K562 (cell line): ENCODE measurements around the gene UBTD1. TPM values are rescaled to one million over a fixed set of nuclear protein-coding genes. Genes with fewer than 3 reads are reported as not detected.

ENCODE experiments used
- ATAC-seq: fragments of 200-7000 bp; cut with Tn5 transposase; 3 replicates; pipeline ENCODE4 v1.9.1; 2020; ENCODE audit warnings: moderate library complexity
- BruUV-seq: library from RNA; stranded (reverse); fragments of 400-500 nt; replicated peaks from 2 replicates; lab custom pipeline; 2021; lab: Mats Ljungman, UMichigan
- CTCF ChIA-PET: fragments of 300-600 bp; formaldehyde crosslinking; extraction: SDS; loops from one replicate; lab custom pipeline; 2021; ENCODE audit warnings: low intra/inter-chr PET ratio; lab: Yijun Ruan, JAX
- POLR2A ChIA-PET: fragments of 300-600, 350-650 bp; sonication (Branson Sonifier 250); formaldehyde crosslinking; extraction: SDS; loops from one replicate; lab custom pipeline; 2021; ENCODE audit warnings: antibody characterized with exemption, inconsistent platforms; lab: Yijun Ruan, JAX
- DNase-seq, 4 experiments: peaks; one replicate each; pipeline versions ENCODE4 v3.0.0 to v3.0.0-alpha.2; 2011 to 2018; ENCODE audit warnings: low spot score in 3 of 4, mixed read lengths in 3 of 4; ENCODE audit errors: extremely low read depth in 1 of 4
- FAIRE-seq: peaks from 2 replicates; lab custom pipeline; 2011; peaks lifted over from hg19 to GRCh38; lab: Jason Lieb, UNC
- H2AFZ ChIP-seq: 2 replicates; pipeline ENCODE4 v1.6.0; 2011; ENCODE audit warnings: low read depth, low read length, control low read depth, inconsistent platforms
- H3K27ac ChIP-seq: fragments of 200-600 bp; 3 replicates; pipeline ENCODE4 v1.8.0; 2011; ENCODE audit warnings: low read depth, mild to moderate bottlenecking, control low read depth, inconsistent platforms, low read length, moderate library complexity, mixed read lengths; ENCODE audit errors: extremely low read depth
- H3K27me3 ChIP-seq, 2 experiments: fragments of 300-600 bp in 1 of 2; 2 replicates in 1 of 2; 3 replicates in 1 of 2; pipeline versions ENCODE4 v1.6.0 to v1.8.0; 2011; ENCODE audit warnings: inconsistent platforms in 2 of 2, low read length in 2 of 2, mild to moderate bottlenecking in 1 of 2, mixed read lengths in 1 of 2, moderate library complexity in 1 of 2; ENCODE audit not compliant: control insufficient read depth in 2 of 2, insufficient read depth in 2 of 2
- H3K36me3 ChIP-seq: fragments of 300-600 bp; 3 replicates; pipeline ENCODE4 v1.8.0; 2011; ENCODE audit warnings: mild to moderate bottlenecking, low read length, inconsistent platforms; ENCODE audit not compliant: control insufficient read depth, insufficient read depth
- H3K4me1 ChIP-seq, 2 experiments: fragments of 200-600 bp in 1 of 2; replicated peaks in 1 of 2; 2 replicates in 1 of 2; 3 replicates in 1 of 2; pipeline versions ENCODE4 v1.5.1 to v1.8.0; 2011; ENCODE audit warnings: inconsistent platforms in 2 of 2, low read length in 2 of 2, mild to moderate bottlenecking in 1 of 2, mixed read lengths in 1 of 2, moderate library complexity in 1 of 2; ENCODE audit not compliant: control insufficient read depth in 2 of 2, insufficient read depth in 2 of 2
- H3K4me2 ChIP-seq: 2 replicates; pipeline ENCODE4 v1.6.1; 2011; ENCODE audit warnings: low read length, control low read depth, inconsistent platforms, mixed read lengths; ENCODE audit not compliant: insufficient read depth
- H3K4me3 ChIP-seq: fragments of 200-600 bp; sonication (generic), shearing (Covaris generic); 2 replicates; pipeline ENCODE4 v1.5.1; 2016; ENCODE audit warnings: control low read depth, inconsistent platforms
- H3K79me2 ChIP-seq: fragments of 200-600 bp; 3 replicates; pipeline ENCODE4 v1.8.0; 2011; ENCODE audit warnings: low read length, inconsistent platforms; ENCODE audit not compliant: control insufficient read depth, insufficient read depth
- H3K9ac ChIP-seq, 2 experiments: 2 replicates each; pipeline versions ENCODE4 v1.6.0 to v1.6.1; 2011; ENCODE audit warnings: low read depth in 2 of 2, low read length in 2 of 2, control low read depth in 1 of 2, inconsistent platforms in 1 of 2, mild to moderate bottlenecking in 1 of 2, mixed read lengths in 1 of 2; ENCODE audit not compliant: insufficient read depth in 1 of 2
- H3K9me1 ChIP-seq: one replicate; pipeline ENCODE4 v1.6.0; 2011; ENCODE audit warnings: inconsistent platforms, mild to moderate bottlenecking, low read length, moderate library complexity; ENCODE audit not compliant: control insufficient read depth, insufficient read depth
- H3K9me3 ChIP-seq: replicated peaks from 2 replicates; pipeline ENCODE4 v1.5.1; 2011; ENCODE audit warnings: low read depth, low read length, inconsistent platforms; ENCODE audit not compliant: control insufficient read depth, insufficient read depth
- H4K20me1 ChIP-seq: replicated peaks from 2 replicates; pipeline ENCODE4 v1.6.1; 2011; ENCODE audit warnings: low read length, inconsistent platforms, mixed read lengths; ENCODE audit not compliant: control insufficient read depth, insufficient read depth
- MCM2 ChIP-seq: fragments of 450-650 bp; IDR thresholded peaks from 2 replicates; pipeline ENCODE4 v1.6.1; 2017; ENCODE audit warnings: low read depth, mild to moderate bottlenecking
- SMAD4 ChIP-seq: fragments of 250-450 bp; sonication (Bioruptor Pico); conservative IDR thresholded peaks from 2 replicates; pipeline ENCODE4 v1.8.0; 2021; ENCODE audit warnings: inconsistent platforms, mild to moderate bottlenecking, moderate library complexity
- WGBS: fragments of 100-300 bp; shearing (Covaris generic); methylation state at CpG from one replicate; pipeline ENCODE4 v1.1.6; 2016; ENCODE audit warnings: low coverage, mixed read lengths; ENCODE audit not compliant: insufficient coverage; ENCODE audit errors: missing lambda C conversion rate; 5-methylcytosine and 5-hydroxymethylcytosine counted together
- in situ Hi-C: fragments of 300-500 bp; cut with MboI; formaldehyde crosslinking; loops from 4 replicates; pipeline ENCODE4 v1.15.0; 2018; ENCODE audit warnings: inconsistent platforms, mixed read lengths
- intact Hi-C: fragments of 100-400 bp; cut with micrococcal nuclease; formaldehyde crosslinking; loops from 2 replicates; pipeline ENCODE4 v1.14.2; 2022
- polyA plus RNA-seq, 8 experiments: library from polyadenylated mRNA; depleted of rRNA in 4 of 8; stranded (reverse) in 5 of 8; unstranded in 3 of 8; fragments of >200 nt; fragmentation: Nextera tagmentation in 2 of 8; fragmentation: Illumina TruSeq in 1 of 8; extraction: Ambion mirVana in 2 of 8; extraction: Trizol in 1 of 8; gene quantifications; 2 replicates each; pipeline versions ENCODE4 v1.2.1 to v1.2.3, GENCODE V29; 2011 to 2014; ENCODE audit warnings: inconsistent platforms in 1 of 8, missing spikeins in 1 of 8
- total RNA-seq, 7 experiments: library from RNA; depleted of rRNA in 6 of 7; stranded (reverse); fragments of >200 nt in 6 of 7; fragmentation: Illumina TruSeq in 2 of 7; extraction: Trizol in 2 of 7; gene quantifications; 2 replicates each; pipeline versions ENCODE4 v1.2.1 to v1.2.3, GENCODE V29; 2011 to 2021; ENCODE audit warnings: low replicate concordance in 1 of 7
- TF ChIP-seq, protein P1 (sequence below): sonication (generic); formaldehyde crosslinking; IDR thresholded peaks from 2 replicates; pipeline ENCODE4 v1.8.1; 2023; ENCODE audit warnings: mild to moderate bottlenecking, missing genetic modification reagents, moderate library complexity
- TF ChIP-seq, protein P2 (sequence below): fragments of 450-650 bp; IDR thresholded peaks from 2 replicates; pipeline ENCODE4 v1.6.1; 2018; ENCODE audit not compliant: partially characterized antibody

UBTD1 gene
- total and polyA plus RNA-seq, 9 of the 15 experiments (the other 6 are each of a cell fraction or from before 2014, with no cell fraction given) = 0.08 to 1.6 (median 0.81) TPM; not detected in 1

DNA sequence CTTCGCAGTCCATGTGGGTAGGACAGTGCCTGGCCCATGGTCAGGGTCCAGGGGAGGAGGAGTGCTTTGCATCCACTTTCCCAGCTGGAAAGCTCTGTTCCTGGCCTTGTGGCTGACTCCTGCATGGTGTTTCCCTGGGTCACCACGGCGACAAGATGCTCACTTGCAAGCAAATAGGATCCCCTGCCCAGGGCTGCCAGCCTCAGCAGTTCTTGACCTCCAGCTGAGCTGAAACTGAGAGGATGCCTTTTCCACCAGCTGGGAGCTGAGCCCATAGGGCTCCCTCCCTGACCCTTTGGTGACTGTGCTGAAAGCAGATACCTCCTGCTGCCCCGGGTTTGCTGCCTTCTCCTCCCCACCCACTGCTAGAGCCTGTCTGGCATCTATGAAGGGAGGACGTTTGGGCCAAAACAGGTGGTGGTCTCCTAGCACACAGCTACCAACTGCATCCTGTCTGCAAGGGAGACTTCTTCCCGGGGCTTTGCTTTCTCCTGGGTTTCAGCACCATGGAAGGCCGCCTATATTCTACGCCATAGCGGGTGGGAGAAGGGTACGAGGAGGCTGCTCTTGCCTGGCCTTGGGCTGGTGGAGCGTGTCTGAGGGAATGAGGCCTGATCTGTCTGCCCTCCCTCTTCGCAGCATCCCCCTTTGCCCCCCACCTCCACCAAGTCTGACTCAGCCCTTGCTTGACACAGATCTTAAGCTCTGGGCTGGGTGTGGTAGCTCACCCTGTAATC is 34.4 kb downstream of the UBTD1 start:
- H2AFZ ChIP-seq = no peak overlapping the region
- POLR2A ChIA-PET = interaction anchor here (0.7 to 2.1 kb wide), 2 partner anchors 11 to 33 kb away, joined by 3 to 7 read pairs; no protein-coding TSS in a partner anchor
- FAIRE-seq = no peak
- in situ Hi-C loops (no loop called here), intact Hi-C loops (no loop called here)
- no peaks in the 10 kb centered on the region for H3K27me3 ChIP-seq
- no peak for DNase-seq
- no peak overlapping the region for H3K27ac ChIP-seq
- 48% methylated on average over 11 of the region's 12 CpGs for WGBS
- H3K4me2 ChIP-seq = no peak overlapping the region
- H3K4me3 ChIP-seq = no peak overlapping the region
- no TSS peak for BruUV-seq
- H3K36me3 ChIP-seq = no peaks in the 10 kb centered on the region
- 0 out of 4 replicates have a peak overlapping the region, but pooled peaks of 1 of the 2 experiments have one; percentile 45 for H3K9ac ChIP-seq
- H4K20me1 ChIP-seq = no peaks in the 10 kb centered on the region
- H3K4me1 ChIP-seq = no peaks in the 10 kb centered on the region; a peak in 2 of 5 replicates
- no peaks in the 10 kb centered on the region for H3K9me3 ChIP-seq
- H3K79me2 ChIP-seq = no peaks in the 10 kb centered on the region
- no peak for ATAC-seq
- H3K9me1 ChIP-seq = no peaks in the 10 kb centered on the region
- CTCF ChIA-PET = interaction anchor here (0.6 kb wide), 1 partner anchor 477 kb away, joined by 7 read pairs; no protein-coding TSS in a partner anchor
- TF ChIP-seq SMAD4 (CRISPR knock-in tag) (no peak), MCM2 (no peak)
- TF ChIP-seq, protein P1, sequence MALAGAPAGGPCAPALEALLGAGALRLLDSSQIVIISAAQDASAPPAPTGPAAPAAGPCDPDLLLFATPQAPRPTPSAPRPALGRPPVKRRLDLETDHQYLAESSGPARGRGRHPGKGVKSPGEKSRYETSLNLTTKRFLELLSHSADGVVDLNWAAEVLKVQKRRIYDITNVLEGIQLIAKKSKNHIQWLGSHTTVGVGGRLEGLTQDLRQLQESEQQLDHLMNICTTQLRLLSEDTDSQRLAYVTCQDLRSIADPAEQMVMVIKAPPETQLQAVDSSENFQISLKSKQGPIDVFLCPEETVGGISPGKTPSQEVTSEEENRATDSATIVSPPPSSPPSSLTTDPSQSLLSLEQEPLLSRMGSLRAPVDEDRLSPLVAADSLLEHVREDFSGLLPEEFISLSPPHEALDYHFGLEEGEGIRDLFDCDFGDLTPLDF (CRISPR knock-in tag) = no peak
- TF ChIP-seq, protein P2, sequence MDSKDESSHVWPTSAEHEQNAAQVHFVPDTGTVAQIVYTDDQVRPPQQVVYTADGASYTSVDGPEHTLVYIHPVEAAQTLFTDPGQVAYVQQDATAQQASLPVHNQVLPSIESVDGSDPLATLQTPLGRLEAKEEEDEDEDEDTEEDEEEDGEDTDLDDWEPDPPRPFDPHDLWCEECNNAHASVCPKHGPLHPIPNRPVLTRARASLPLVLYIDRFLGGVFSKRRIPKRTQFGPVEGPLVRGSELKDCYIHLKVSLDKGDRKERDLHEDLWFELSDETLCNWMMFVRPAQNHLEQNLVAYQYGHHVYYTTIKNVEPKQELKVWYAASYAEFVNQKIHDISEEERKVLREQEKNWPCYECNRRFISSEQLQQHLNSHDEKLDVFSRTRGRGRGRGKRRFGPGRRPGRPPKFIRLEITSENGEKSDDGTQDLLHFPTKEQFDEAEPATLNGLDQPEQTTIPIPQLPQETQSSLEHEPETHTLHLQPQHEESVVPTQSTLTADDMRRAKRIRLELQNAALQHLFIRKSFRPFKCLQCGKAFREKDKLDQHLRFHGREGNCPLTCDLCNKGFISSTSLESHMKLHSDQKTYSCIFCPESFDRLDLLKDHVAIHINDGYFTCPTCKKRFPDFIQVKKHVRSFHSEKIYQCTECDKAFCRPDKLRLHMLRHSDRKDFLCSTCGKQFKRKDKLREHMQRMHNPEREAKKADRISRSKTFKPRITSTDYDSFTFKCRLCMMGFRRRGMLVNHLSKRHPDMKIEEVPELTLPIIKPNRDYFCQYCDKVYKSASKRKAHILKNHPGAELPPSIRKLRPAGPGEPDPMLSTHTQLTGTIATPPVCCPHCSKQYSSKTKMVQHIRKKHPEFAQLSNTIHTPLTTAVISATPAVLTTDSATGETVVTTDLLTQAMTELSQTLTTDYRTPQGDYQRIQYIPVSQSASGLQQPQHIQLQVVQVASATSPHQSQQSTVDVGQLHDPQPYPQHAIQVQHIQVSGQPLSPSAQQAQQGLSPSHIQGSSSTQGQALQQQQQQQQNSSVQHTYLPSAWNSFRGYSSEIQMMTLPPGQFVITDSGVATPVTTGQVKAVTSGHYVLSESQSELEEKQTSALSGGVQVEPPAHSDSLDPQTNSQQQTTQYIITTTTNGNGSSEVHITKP = no peak
